H1 (cell line): Measurements from ENCODE around the gene PDF. TPM values are rescaled to one million over a fixed set of nuclear protein-coding genes. Genes with fewer than 3 reads are reported as not detected.

Experiments used
- CTCF ChIA-PET: fragments of 300-600 bp; sonication (Branson Sonifier 250); formaldehyde crosslinking; loops from one replicate; lab custom pipeline; 2021; ENCODE audit not compliant: partially characterized antibody; lab: Charles Lee
- POLR2A ChIA-PET: fragments of 300-600 bp; sonication (Branson Sonifier 250); formaldehyde crosslinking; loops from one replicate; lab custom pipeline; 2021; ENCODE audit warnings: inconsistent platforms; ENCODE audit not compliant: partially characterized antibody; lab: Charles Lee
- DNase-seq, 2 experiments: peaks; one replicate each; pipeline versions ENCODE4 v3.0.0 to v3.0.0-alpha.2; 2010 to 2022; ENCODE audit warnings: low spot score in 2 of 2, low read depth in 1 of 2, mixed read lengths in 1 of 2
- FAIRE-seq: peaks from 2 replicates; lab custom pipeline; 2011; peaks lifted over from hg19 to GRCh38; lab: Jason Lieb, UNC
- H2AFZ ChIP-seq: 2 replicates; pipeline ENCODE4 v1.8.1; 2012; ENCODE audit warnings: low read length, inconsistent platforms
- H2AK5ac ChIP-seq: 2 replicates; pipeline ENCODE4 v1.6.1; 2013; ENCODE audit warnings: low read depth, low read length
- H2BK120ac ChIP-seq: replicated peaks from 2 replicates; pipeline ENCODE3; 2013; ENCODE audit warnings: low read depth, low read length, inconsistent platforms
- H2BK12ac ChIP-seq: 2 replicates; pipeline ENCODE4 v1.6.1; 2013; ENCODE audit warnings: low read depth, low read length
- H2BK15ac ChIP-seq: 2 replicates; pipeline ENCODE4 v1.6.1; 2013; ENCODE audit warnings: low read length
- H2BK20ac ChIP-seq: 2 replicates; pipeline ENCODE4 v1.6.1; 2013; ENCODE audit warnings: low read length
- H2BK5ac ChIP-seq: 2 replicates; pipeline ENCODE4 v1.6.1; 2013; ENCODE audit warnings: low read depth, low read length
- H3K14ac ChIP-seq: 2 replicates; pipeline ENCODE4 v1.6.1; 2013; ENCODE audit warnings: inconsistent platforms; ENCODE audit not compliant: insufficient read length
- H3K18ac ChIP-seq: 2 replicates; pipeline ENCODE4 v1.6.1; 2013; ENCODE audit warnings: low read length; ENCODE audit errors: extremely low read depth
- H3K23ac ChIP-seq: 2 replicates; pipeline ENCODE4 v1.6.1; 2013; ENCODE audit warnings: inconsistent platforms; ENCODE audit not compliant: insufficient read length
- H3K23me2 ChIP-seq: 2 replicates; pipeline ENCODE4 v1.6.1; 2013; ENCODE audit warnings: low read depth, low read length
- H3K27ac ChIP-seq: 2 replicates; pipeline ENCODE4 v1.6.1; 2011; ENCODE audit warnings: low read depth, low read length, inconsistent platforms
- H3K27me3 ChIP-seq, 4 experiments: replicated peaks in 1 of 4; 1 replicate in 1 of 4; 2 replicates in 3 of 4; pipeline versions ENCODE4 v1.6.1 to v1.8.1; 2011 to 2013; ENCODE audit warnings: low read length in 3 of 4, mild to moderate bottlenecking in 3 of 4, inconsistent platforms in 2 of 4, mixed read lengths in 2 of 4, moderate library complexity in 1 of 4; ENCODE audit not compliant: control insufficient read depth in 3 of 4, insufficient read depth in 3 of 4; ENCODE audit errors: extremely low read depth in 1 of 4
- H3K36me3 ChIP-seq, 4 experiments: 2 replicates each; pipeline versions ENCODE4 v1.6.1 to v1.8.1; 2011 to 2013; ENCODE audit warnings: mild to moderate bottlenecking in 4 of 4, low read length in 3 of 4, moderate library complexity in 2 of 4, control low read depth in 1 of 4, inconsistent platforms in 1 of 4; ENCODE audit not compliant: insufficient read depth in 4 of 4, control insufficient read depth in 2 of 4
- H3K4ac ChIP-seq: replicated peaks from 2 replicates; pipeline ENCODE3; 2013; ENCODE audit warnings: low read length, low read depth, mixed read lengths, inconsistent platforms; ENCODE audit not compliant: insufficient read length
- H3K4me1 ChIP-seq, 4 experiments: replicated peaks in 1 of 4; 1 replicate in 1 of 4; 2 replicates in 3 of 4; pipeline versions ENCODE4 v1.6.1 to v1.8.1; 2011 to 2013; ENCODE audit warnings: low read length in 3 of 4, inconsistent platforms in 2 of 4, mixed read lengths in 1 of 4; ENCODE audit not compliant: insufficient read depth in 4 of 4, control insufficient read depth in 3 of 4
- H3K4me2 ChIP-seq, 2 experiments: 2 replicates each; pipeline versions ENCODE4 v1.6.1 to v1.8.1; 2011 to 2013; ENCODE audit warnings: low read depth in 2 of 2, low read length in 2 of 2, control low read depth in 1 of 2, inconsistent platforms in 1 of 2, mild to moderate bottlenecking in 1 of 2; ENCODE audit not compliant: insufficient read depth in 1 of 2
- H3K4me3 ChIP-seq, 4 experiments: fragments of 200-600, 300-600 bp in 1 of 4; sonication (generic), shearing (Covaris generic), sonication (Bioruptor Twin) in 1 of 4; 2 replicates each; pipeline versions ENCODE4 v1.5.1 to v1.8.1; 2011 to 2016; ENCODE audit warnings: low read length in 4 of 4, low read depth in 3 of 4, control low read depth in 2 of 4, inconsistent platforms in 2 of 4, mild to moderate bottlenecking in 2 of 4, mixed read lengths in 1 of 4, moderate library complexity in 1 of 4; ENCODE audit not compliant: insufficient read depth in 2 of 4; ENCODE audit errors: extremely low read depth in 1 of 4
- H3K56ac ChIP-seq: replicated peaks from 2 replicates; pipeline ENCODE3; 2013; ENCODE audit warnings: low read depth, mild to moderate bottlenecking, mixed read lengths, low read length, inconsistent platforms; ENCODE audit not compliant: insufficient read length
- H3K79me1 ChIP-seq: 2 replicates; pipeline ENCODE4 v1.6.1; 2013; ENCODE audit warnings: low read depth, low read length, control low read depth
- H3K79me2 ChIP-seq, 2 experiments: 2 replicates each; pipeline versions ENCODE4 v1.6.1 to v1.8.1; 2012 to 2013; ENCODE audit warnings: low read length in 2 of 2, mild to moderate bottlenecking in 2 of 2, inconsistent platforms in 1 of 2; ENCODE audit not compliant: insufficient read depth in 2 of 2, control insufficient read depth in 1 of 2
- H3K9ac ChIP-seq, 4 experiments: replicated peaks in 1 of 4; 1 replicate in 1 of 4; 2 replicates in 3 of 4; pipeline versions ENCODE4 v1.6.1 to v1.8.1; 2011 to 2013; ENCODE audit warnings: low read depth in 3 of 4, low read length in 3 of 4, control low read depth in 2 of 4, mild to moderate bottlenecking in 2 of 4, moderate library complexity in 2 of 4, inconsistent platforms in 1 of 4; ENCODE audit errors: extremely low read depth in 1 of 4
- H3K9me3 ChIP-seq, 2 experiments: 2 replicates each; pipeline versions ENCODE4 v1.6.1 to v1.8.1; 2012 to 2013; ENCODE audit warnings: mild to moderate bottlenecking in 2 of 2, moderate library complexity in 2 of 2, control low read depth in 1 of 2, inconsistent platforms in 1 of 2, low read depth in 1 of 2, low read length in 1 of 2, mixed read lengths in 1 of 2; ENCODE audit not compliant: insufficient read depth in 2 of 2
- H4K20me1 ChIP-seq, 2 experiments: replicated peaks in 1 of 2; 2 replicates each; pipeline versions ENCODE3 to v1.8.1; 2011 to 2013; ENCODE audit warnings: inconsistent platforms in 2 of 2, low read length in 2 of 2, mild to moderate bottlenecking in 1 of 2; ENCODE audit not compliant: insufficient read depth in 2 of 2, control insufficient read depth in 1 of 2
- H4K5ac ChIP-seq: 2 replicates; pipeline ENCODE4 v1.6.1; 2013; ENCODE audit warnings: low read length, low read depth, mixed read lengths, inconsistent platforms; ENCODE audit not compliant: insufficient read length
- H4K8ac ChIP-seq: 2 replicates; pipeline ENCODE4 v1.8.0; 2013; ENCODE audit warnings: mild to moderate bottlenecking, moderate library complexity, low read length, inconsistent platforms; ENCODE audit not compliant: insufficient read depth; ENCODE audit errors: extremely low read depth
- H4K91ac ChIP-seq: replicated peaks from 2 replicates; pipeline ENCODE3; 2013; ENCODE audit warnings: low read length, mixed read lengths, inconsistent platforms; ENCODE audit not compliant: insufficient read length
- BCL11A ChIP-seq, 2 experiments: IDR thresholded peaks; one replicate each; pipeline ENCODE4 v1.6.1; 2011; ENCODE audit warnings: low read depth in 2 of 2, low read length in 2 of 2, mild to moderate bottlenecking in 2 of 2
- EZH2 ChIP-seq: fragments of 200-600 bp; sonication (generic); IDR thresholded peaks from 2 replicates; pipeline ENCODE4 v1.7.1; 2012; ENCODE audit warnings: low read depth, mild to moderate bottlenecking, moderate library complexity, low read length, inconsistent platforms; ENCODE audit not compliant: severe bottlenecking
- FOSL1 ChIP-seq: IDR thresholded peaks from 2 replicates; pipeline ENCODE4 v1.6.1; 2011; ENCODE audit warnings: mild to moderate bottlenecking, low read depth, low read length, moderate library complexity; ENCODE audit not compliant: insufficient read depth
- MAFK ChIP-seq: IDR thresholded peaks from 2 replicates; pipeline ENCODE4 v1.6.1; 2012; ENCODE audit warnings: low read depth, mild to moderate bottlenecking, improper control_type of control experiment, low read length
- RNF2 ChIP-seq: fragments of 200-900, 300-1000 bp; sonication (generic); IDR thresholded peaks from 2 replicates; pipeline ENCODE4 v1.7.1; 2016; ENCODE audit warnings: borderline replicate concordance, low read depth, mild to moderate bottlenecking, antibody characterized with exemption, low read length; ENCODE audit not compliant: poor library complexity, severe bottlenecking; ENCODE audit errors: missing control alignments
- RXRA ChIP-seq: IDR thresholded peaks from 2 replicates; pipeline ENCODE4 v1.6.1; 2011; ENCODE audit warnings: low read depth, mild to moderate bottlenecking, low read length, moderate library complexity; ENCODE audit not compliant: insufficient read depth
- SRF ChIP-seq: IDR thresholded peaks from 2 replicates; pipeline ENCODE4 v1.6.1; 2011; ENCODE audit warnings: mild to moderate bottlenecking, low read depth, low read length, moderate library complexity
- YY1 ChIP-seq: IDR thresholded peaks from 2 replicates; pipeline ENCODE4 v1.6.1; 2011; ENCODE audit warnings: low read depth, mild to moderate bottlenecking, low read length
- WGBS, 2 experiments: shearing (Covaris generic) in 1 of 2; methylation state at CpG; one replicate each; pipeline versions ENCODE4 v1.1.6 to v1.1.7; 2013 to 2015; ENCODE audit warnings: low lambda C conversion rate in 2 of 2, mixed read lengths in 2 of 2, inconsistent platforms in 1 of 2, low coverage in 1 of 2, missing lambda C conversion rate in 1 of 2; ENCODE audit not compliant: insufficient replicate concordance in 2 of 2, insufficient coverage in 1 of 2, insufficient read length in 1 of 2; ENCODE audit errors: extremely low coverage in 1 of 2, missing lambda C conversion rate in 1 of 2; 5-methylcytosine and 5-hydroxymethylcytosine counted together
- polyA plus RNA-seq, 7 experiments: library from polyadenylated mRNA; depleted of rRNA in 3 of 7; stranded (reverse) in 5 of 7; unstranded in 2 of 7; fragments of >200 nt in 5 of 7; fragments of 200-250 nt in 2 of 7; gene quantifications; 1 replicate in 5 of 7; 2 replicates in 1 of 7; 4 replicates in 1 of 7; pipeline versions ENCODE4 v1.2.1 to v1.2.3, GENCODE V29; 2011 to 2013; ENCODE audit warnings: missing spikeins in 2 of 7, mixed read lengths in 2 of 7
- total RNA-seq: library from RNA; stranded (reverse); fragmentation: NEBNext Ultra II Directional; extraction: Animal tissue kit (Norgen Biotek cat#: 25700); gene quantifications from 2 replicates; pipeline ENCODE4 v1.2.1, GENCODE V29; 2021
- TF ChIP-seq, protein P1 (sequence below), 3 experiments: IDR thresholded peaks; 1 replicate in 2 of 3; 2 replicates in 1 of 3; pipeline versions ENCODE4 v1.5.1 to v1.6.1; 2011; ENCODE audit warnings: low read length in 3 of 3, mild to moderate bottlenecking in 3 of 3, inconsistent platforms in 2 of 3, low read depth in 1 of 3, moderate library complexity in 1 of 3; ENCODE audit not compliant: insufficient read depth in 1 of 3; ENCODE audit errors: control extremely low read depth in 1 of 3

Gene PDF
- total and polyA plus RNA-seq, 2 of the 8 experiments (the other 6 are each of a cell fraction or from before 2014, with no cell fraction given) = 17.7 to 23.9 TPM

DNA sequence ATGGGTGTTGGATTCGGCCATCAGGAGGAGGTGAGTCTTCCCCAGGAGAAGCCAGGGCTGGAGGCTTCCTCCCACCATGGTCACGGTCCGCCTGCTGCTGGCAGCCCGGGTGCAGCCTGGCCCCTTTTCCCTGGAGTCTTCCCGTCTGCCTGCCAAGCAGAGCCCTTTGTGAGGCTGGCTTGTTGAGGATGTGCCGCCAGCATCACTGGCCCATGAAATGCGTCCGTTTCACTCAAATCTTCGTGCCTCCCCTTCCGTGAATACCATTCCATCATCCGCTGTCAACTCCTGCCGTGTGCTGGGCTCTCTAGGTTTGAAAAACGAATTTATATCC, 9.7 kb downstream of the PDF start:
- Histone ChIP-seq H3K56ac (no peak overlapping the region), H3K4ac (no peak overlapping the region), H3K4me1 (no peaks in the 10 kb centered on the region), H3K23me2 (no peaks in the 10 kb centered on the region; the same call in 1 of the 2 replicates), H3K9me3 (no peaks in the 10 kb centered on the region), H2BK15ac (no peak overlapping the region), H3K14ac (no peak overlapping the region), H4K20me1 (peaks cover 5 to 31% of the 10 kb centered on the region in 2 experiments), H2BK120ac (no peak overlapping the region), H2AFZ (no peak overlapping the region), H2BK12ac (no peak overlapping the region), H3K27ac (no peak overlapping the region), H3K9ac (no peak overlapping the region), H3K79me1 (peaks cover 4% of the 10 kb centered on the region), H2BK20ac (no peak overlapping the region), H3K79me2 (peaks cover 0 to 24% of the 10 kb centered on the region in 2 experiments; a peak in 3 of 4 replicates), H4K91ac (no peak overlapping the region), H3K4me2 (no peak overlapping the region), H2AK5ac (no peak overlapping the region), H3K36me3 (peaks cover 26 to 78% (median 51%) of the 10 kb centered on the region in 4 experiments), H4K8ac (no peak overlapping the region), H3K4me3 (no peak overlapping the region), H3K18ac (no peak overlapping the region), H2BK5ac (no peak overlapping the region), H4K5ac (no peak overlapping the region), H3K27me3 (no peaks in the 10 kb centered on the region), H3K23ac (no peak overlapping the region)
- FAIRE-seq = no peak
- ChIA-PET POLR2A (interaction anchor here (1.4 to 24.8 kb wide), 2 partner anchors 16 to 137 kb away, joined by 3 to 497 read pairs; partner anchors contain the start of genes COG8, NIP7, PDF and TMED6), CTCF (no interaction called here)
- no peak for DNase-seq
- 93% methylated on average over 13 of the region's 13 CpGs; no CpG with 5 or more reads in 1 of the 2 experiments for WGBS, 2 experiments
- no peak for TF ChIP-seq FOSL1
- TF ChIP-seq MAFK = no peak
- TF ChIP-seq RNF2 = no peak
- no peak for TF ChIP-seq RXRA
- no peak for TF ChIP-seq BCL11A (IDR thresholded peaks at IDR 0.05; ENCODE audit: low read depth in 2 of 2, low read length in 2 of 2)
- TF ChIP-seq YY1 = no peak
- no peak for TF ChIP-seq SRF
- TF ChIP-seq EZH2 = no peak
- TF ChIP-seq, protein P1, sequence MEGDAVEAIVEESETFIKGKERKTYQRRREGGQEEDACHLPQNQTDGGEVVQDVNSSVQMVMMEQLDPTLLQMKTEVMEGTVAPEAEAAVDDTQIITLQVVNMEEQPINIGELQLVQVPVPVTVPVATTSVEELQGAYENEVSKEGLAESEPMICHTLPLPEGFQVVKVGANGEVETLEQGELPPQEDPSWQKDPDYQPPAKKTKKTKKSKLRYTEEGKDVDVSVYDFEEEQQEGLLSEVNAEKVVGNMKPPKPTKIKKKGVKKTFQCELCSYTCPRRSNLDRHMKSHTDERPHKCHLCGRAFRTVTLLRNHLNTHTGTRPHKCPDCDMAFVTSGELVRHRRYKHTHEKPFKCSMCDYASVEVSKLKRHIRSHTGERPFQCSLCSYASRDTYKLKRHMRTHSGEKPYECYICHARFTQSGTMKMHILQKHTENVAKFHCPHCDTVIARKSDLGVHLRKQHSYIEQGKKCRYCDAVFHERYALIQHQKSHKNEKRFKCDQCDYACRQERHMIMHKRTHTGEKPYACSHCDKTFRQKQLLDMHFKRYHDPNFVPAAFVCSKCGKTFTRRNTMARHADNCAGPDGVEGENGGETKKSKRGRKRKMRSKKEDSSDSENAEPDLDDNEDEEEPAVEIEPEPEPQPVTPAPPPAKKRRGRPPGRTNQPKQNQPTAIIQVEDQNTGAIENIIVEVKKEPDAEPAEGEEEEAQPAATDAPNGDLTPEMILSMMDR (IDR thresholded peaks at IDR 0.05; ENCODE audit: control extremely low read depth in 1 of 3, insufficient read depth in 1 of 3, low read depth in 1 of 3, low read length in 3 of 3) = no peak
